Lung microvascular endothelial cell (primary cell): ENCODE data around the gene DPY19L3. TPM values are rescaled to one million over a fixed set of nuclear protein-coding genes. Genes with fewer than 3 reads are reported as not detected.
"Not testable (repeated sequence)": the region's sequence is repeated elsewhere in the genome, so short reads cannot be mapped to it uniquely, and the experiment has no call there.

Experiments used
- DNase-seq, 2 donors: peaks; one replicate each; pipeline versions ENCODE4 v3.0.0 to v3.0.0-alpha.2; 2010; ENCODE audit warnings: low read depth in 2 of 2
- total RNA-seq: library from RNA; depleted of rRNA; stranded (reverse); fragments of >200 nt; gene quantifications from 2 replicates; pipeline ENCODE4 v1.2.1, GENCODE V29; 2014

Gene DPY19L3
- total RNA-seq, 1 donor from 2014 or later, result 22.6 TPM

- no peak for DNase-seq
Measured at GRCh38 chr19:32392901-32393300, 12.7 kb upstream of the DPY19L3 start.

DNA sequence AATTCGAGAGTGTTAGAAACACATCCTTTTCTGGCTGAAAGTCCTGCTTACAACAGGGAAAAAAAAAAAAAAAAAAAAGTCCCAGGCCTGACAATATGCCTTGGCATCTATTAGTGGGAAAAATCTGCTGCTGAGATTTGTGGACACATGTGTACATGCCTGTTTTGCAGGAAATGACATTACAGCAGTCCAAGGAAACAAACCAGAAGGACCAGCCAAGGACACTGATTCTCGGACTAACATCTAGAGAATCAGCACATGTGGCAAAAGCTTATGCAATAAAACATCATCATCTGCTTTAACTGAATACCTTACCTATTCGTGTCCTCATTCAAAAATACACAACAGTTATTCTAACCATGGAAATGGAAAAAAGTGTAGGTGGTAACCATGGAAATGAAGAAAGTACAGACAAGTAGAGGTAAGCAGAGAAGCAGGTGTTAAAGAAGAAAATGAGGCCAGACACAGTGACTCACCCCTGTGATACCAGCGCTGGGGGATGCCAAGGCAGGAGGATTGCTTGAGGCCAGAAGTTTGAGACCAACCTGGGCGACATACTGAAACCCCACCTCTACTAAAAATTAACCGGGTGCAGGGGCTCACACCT, 9.4 kb upstream of the DPY19L3 start:
- no peak for DNase-seq

- peak in 1 of 2 donors; percentile 30 for DNase-seq
Measured at GRCh38 chr19:32397671-32398101, 7.9 kb upstream of the DPY19L3 start.

DNA sequence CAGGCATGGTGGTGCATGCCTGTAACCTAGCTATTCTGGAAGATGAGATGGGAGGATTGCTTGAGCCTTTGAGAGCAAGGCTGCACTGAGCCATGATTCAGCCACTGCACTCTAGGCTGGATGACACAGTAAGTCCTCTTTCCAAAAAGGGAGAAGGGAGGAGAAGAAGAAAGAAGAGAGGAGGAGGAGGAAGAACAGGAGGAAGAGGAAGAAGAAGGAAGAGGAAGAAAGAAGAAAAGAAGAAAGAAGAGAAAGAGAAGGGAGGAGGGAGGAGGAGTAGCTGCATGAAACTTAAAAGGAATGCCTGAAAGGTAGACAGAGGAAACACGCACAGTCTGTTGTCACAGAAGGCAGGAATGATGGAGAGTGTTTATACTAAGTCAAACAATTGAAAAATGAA, 3.6 kb upstream of the DPY19L3 start:
- DNase-seq, result no peak

DNA sequence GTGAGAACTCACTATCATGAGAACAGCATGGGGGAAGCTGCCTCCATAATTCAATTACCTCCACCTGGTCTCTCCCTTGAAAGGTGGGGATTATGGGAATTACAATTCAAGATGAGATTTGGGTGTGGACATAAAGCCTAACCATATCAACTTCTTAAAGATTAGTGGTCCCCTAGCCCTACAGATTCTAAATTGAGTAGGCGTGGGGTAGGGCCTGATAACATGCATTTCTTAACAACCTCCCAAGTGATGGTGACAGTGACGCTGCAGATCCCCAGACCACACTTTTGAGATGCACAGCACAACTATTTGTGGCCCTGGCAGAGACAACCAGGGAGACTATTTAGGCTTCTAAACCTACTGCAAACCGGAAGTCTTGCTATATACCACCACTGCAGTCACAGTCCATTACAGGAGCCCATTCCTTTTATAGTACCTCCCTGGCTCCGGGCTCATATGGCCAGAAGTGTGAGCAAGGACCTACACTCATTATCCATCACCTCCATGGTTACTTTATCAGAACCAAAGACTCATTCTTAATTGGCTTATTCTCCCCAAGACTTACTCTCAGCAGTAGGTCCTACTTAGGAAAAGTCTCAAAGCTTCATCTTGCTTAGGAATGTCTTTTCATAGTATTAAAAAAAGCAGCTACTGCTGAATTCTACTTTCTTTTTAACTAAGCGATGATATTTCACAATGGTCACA, 2.1 kb upstream of the DPY19L3 start:
- DNase-seq, result no peak

GRCh38 chr19:32404213-32404932, 1.2 kb upstream of the DPY19L3 start:
- DNase-seq, result peak in 1 of 2 donors; percentile 52

GRCh38 chr19:32404933-32405430, 588 bp upstream of the DPY19L3 start:
- peak; percentile 58 to 77 for DNase-seq

GRCh38 chr19:32406161-32407003, 812 bp downstream of the DPY19L3 start:
- DNase-seq, result no peak

GRCh38 chr19:32407004-32407992, 1.7 kb downstream of the DPY19L3 start:
- no peak for DNase-seq

DNA sequence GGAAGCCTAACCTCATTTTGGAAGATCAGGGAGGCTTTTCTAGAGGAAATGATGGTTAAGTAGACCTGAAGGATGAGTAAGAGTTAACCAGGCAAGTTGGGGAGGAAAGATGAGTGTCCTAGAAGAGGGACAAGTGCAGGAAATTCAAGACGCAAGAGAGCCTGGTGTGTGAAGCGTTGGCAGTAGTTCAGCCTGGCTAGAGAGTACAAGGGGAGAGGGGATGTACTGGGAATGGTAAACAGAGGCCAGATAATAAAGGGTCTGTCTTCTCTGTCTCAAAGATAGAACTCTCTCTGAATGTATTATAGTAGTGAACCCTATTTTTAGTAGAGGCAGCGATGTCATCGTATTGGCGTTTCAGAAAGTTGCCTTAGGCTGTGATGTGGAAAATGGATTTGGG, 9.7 kb downstream of the DPY19L3 start:
- DNase-seq, result no peak

DNA sequence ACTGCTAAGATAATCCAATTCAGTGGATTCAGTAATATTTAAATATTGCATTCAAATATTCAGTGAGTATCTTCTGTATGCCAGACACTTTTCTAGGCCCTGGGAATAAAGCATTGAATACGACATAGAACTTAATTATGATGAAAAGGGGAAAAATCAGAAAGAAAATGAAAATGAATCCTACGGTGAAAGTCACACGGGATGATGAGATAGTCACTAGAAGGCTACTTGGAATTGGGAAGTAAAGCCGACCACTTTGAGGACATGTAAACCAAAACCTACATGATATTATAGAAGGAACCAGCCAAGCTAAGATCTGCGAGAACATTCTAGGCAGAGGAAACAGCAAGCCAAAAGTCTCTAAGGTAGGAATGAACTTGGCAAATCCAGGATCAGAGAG, 10.1 kb downstream of the DPY19L3 start:
- no peak for DNase-seq

GRCh38 chr19:32416749-32417456, 11.3 kb downstream of the DPY19L3 start:
- no peak for DNase-seq

DNA sequence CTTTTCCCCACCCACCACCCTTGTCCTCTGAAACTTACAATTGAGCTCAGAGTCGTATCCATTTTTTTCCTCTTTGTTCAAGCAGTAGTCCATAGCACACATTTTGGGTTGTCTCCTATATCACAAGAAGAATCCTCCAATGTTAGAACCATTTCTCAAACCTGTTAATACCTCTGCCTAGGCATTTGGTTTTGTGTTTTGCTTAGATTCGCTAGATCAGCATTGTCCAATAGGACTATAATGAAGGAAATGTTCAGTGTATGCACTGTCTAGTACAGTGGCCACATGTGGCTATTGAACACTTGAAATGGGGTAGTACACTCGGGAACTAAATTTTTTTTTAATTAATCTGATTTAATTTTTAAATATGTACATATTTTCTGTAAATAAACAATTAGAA, 12.6 kb downstream of the DPY19L3 start:
- DNase-seq, result no peak

GRCh38 chr19:32421589-32422361, 16.2 kb downstream of the DPY19L3 start:
- peak in 1 of 2 donors; percentile 41 for DNase-seq

- no peak for DNase-seq
Measured at GRCh38 chr19:32422435-32422834, 16.9 kb downstream of the DPY19L3 start.

DNA sequence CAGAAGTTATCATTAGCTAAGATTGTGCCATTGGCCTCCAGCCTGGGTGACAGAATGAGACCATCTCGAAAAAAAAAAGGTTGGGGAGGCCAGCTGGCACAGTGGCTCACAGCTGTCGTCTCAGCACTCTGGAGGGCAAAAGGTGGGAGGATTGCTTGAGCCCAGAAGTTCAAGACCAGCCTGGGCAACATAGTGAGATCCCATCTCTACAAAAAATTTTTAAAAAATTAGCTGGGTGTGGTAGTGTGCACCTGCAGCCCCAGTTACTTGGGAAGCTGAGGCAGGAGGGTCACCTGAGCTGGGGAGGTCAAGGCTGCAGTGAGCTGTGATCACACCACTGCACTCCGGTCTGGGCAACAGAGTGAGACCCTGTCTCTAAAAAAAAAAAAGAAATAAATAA, 18.4 kb downstream of the DPY19L3 start:
- DNase-seq, result not testable (repeated sequence)

DNA sequence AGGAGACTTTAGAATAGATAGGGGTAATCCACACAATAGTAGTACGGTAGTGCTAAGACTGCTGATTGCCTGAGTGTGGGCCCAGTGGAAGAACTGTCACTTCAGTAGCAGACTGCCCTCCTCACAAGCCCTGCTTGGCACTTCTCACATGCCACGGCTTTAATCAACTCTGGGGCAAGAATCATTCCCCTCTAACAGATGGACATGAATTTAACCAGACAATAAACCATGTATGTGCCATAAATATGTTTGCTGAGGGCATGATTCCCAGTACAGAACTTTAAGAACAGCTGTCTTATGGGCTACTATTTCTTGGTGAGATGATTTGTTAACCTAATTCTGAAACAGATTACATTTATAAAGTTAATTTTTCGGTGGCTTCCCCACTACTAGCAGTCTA, 22.0 kb downstream of the DPY19L3 start:
- no peak for DNase-seq

- no peak for DNase-seq
Measured at GRCh38 chr19:32436692-32437091, 31.1 kb downstream of the DPY19L3 start.

DNA sequence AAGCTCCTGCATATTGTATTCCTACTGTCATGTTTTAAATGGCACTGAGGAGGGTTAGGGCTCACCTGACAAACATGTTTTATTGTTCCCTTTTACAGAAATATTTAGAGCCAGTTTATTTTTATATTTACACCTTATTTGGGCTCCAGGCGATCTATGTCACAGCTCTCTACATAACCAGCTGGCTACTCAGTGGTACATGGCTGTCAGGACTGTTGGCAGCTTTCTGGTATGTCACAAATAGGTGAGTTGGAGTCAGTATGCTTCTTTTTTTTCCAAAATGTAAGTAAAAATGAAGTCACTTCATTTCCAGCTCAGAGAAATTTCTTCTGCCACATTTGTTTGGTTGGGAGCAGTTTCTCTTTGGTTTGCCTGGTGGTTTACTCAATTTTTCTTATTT, 31.5 kb downstream of the DPY19L3 start:
- DNase-seq, result no peak
